Measurements from ENCODE around the gene CRYBA4. TPM values are rescaled to one million over a fixed set of nuclear protein-coding genes. Genes with fewer than 3 reads are reported as not detected.

The CRYBA4 gene
- total RNA-seq, 1 donor from 2014 or later: not detected

DNA sequence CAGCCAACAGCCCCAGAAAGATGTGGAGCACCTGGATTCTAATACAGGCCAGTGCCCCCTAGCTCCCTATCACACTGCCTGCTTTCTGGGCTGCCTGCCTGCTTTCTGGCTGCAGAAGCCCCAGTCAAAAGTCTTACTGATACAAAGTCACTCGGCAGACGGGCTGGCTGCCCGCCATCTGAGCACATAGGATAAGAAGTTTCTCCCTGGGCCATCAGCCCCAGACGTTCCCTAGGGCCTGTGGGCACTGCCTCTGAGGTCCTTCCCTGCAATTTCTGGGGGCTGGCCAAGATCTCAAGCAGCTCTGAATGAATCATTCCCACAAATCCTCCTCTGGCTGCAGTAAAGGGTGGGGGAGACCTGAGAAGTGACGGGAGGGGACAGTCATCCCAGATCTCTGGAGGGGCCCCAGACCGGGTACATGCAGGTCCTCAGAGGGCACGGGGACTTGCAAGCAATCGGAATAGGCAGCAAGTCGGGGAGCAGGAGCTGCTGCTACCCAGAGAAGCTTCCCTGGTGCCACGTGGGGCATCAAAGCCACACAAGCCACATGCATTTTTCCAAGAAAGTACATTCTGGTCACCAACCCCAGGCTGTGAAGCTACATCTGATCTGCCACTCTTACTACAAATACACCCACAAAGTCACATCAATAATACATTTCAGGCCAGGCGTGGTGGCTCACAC, 36.5 kb upstream of the CRYBA4 start:
- intact Hi-C loops (cut with DNase I): no loop called here
- Histone ChIP-seq H3K27me3 (ENCODE audit: low read depth) (no peaks in the 10 kb centered on the region), H3K4me1 (peaks cover 44% of the 10 kb centered on the region), H3K27ac (no peak overlapping the region), H3K36me3 (peaks cover 8% of the 10 kb centered on the region), H3K9me3 (no peaks in the 10 kb centered on the region), H3K4me3 (peak overlapping the region; percentile 12)
- TF ChIP-seq, protein P1, sequence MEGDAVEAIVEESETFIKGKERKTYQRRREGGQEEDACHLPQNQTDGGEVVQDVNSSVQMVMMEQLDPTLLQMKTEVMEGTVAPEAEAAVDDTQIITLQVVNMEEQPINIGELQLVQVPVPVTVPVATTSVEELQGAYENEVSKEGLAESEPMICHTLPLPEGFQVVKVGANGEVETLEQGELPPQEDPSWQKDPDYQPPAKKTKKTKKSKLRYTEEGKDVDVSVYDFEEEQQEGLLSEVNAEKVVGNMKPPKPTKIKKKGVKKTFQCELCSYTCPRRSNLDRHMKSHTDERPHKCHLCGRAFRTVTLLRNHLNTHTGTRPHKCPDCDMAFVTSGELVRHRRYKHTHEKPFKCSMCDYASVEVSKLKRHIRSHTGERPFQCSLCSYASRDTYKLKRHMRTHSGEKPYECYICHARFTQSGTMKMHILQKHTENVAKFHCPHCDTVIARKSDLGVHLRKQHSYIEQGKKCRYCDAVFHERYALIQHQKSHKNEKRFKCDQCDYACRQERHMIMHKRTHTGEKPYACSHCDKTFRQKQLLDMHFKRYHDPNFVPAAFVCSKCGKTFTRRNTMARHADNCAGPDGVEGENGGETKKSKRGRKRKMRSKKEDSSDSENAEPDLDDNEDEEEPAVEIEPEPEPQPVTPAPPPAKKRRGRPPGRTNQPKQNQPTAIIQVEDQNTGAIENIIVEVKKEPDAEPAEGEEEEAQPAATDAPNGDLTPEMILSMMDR (IDR thresholded peaks at IDR 0.05): no peak
- DNase-seq: peak; percentile 66
- ATAC-seq: peak; percentile 10 to 51

DNA sequence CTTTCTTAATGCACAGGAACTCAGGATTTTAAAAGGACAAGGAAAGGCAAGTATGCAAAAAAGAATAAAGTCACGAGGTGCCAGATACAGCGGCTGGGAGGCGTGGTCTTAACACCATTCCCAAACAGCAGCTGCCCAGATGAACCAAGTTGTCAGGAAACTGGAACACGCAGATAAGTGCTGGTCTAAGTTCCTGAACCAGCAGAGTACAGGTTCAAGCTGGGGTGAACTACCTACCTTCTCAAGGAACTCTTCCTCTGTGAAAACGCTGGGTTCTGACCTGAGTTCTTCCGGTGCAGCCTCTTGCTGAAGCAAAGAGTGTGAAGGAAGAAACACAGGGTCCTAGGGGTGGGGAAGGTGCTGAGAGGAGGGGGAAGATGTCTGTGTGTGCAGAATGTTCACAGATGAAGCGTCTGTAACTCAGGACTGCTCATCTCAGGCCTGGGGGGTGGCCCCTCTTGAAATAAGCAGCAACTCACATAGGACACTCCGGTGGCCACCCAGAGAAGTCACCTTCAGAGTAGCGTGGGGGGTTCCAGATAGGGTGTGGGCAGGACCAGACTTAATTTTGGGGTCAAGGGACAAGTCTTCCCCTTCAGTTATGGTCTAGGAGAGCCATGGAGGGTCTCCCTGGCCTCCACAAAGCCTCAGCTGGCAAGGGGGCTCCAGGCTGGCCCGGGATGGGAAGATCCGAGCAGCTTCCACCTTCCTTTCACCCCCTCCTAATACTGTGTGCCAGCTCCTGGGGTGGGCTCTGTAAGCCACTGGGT, 35.0 kb upstream of the CRYBA4 start:
- Histone ChIP-seq H3K36me3 (peaks cover 7% of the 10 kb centered on the region), H3K4me3 (peak overlapping the region; percentile 88), H3K4me1 (peaks cover 50% of the 10 kb centered on the region), H3K9me3 (no peaks in the 10 kb centered on the region), H3K27me3 (ENCODE audit: low read depth) (no peaks in the 10 kb centered on the region), H3K27ac (peak overlapping the region; percentile 58)
- DNase-seq (no peak), ATAC-seq (no peak)
- TF ChIP-seq, protein P1 (IDR thresholded peaks at IDR 0.05): no peak
- intact Hi-C loops (cut with DNase I): no loop called here

DNA sequence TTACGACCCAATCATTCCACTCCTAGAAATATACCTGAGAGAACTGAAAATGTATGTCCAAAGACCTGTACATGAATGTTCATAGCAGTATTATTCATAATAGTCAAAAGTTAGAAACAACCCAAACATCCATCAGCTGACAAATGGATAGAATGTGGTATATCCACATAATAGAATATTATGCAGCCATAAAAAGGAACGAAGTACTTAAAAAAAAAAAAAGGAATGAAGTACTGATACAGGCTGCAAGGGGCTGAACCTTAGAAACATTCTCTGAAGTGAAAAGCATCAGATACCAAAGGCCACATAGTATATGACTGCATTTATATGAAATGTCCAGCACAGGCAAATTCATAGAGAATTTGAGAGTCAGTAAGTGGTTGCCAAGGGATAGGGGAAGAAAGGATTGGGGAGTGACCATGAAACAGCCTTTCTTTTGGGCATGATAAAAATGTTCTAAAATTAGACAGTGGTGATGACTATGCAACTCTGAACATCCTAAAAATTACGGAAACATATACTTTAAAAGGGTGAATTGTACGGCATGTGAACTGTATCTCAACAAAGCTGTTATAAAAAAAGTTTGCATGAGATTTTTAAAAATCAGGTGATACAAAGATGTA, 33.7 kb upstream of the CRYBA4 start:
- DNase-seq (no peak), ATAC-seq (no peak)
- TF ChIP-seq, protein P1 (IDR thresholded peaks at IDR 0.05): no peak
- Histone ChIP-seq H3K9me3 (no peaks in the 10 kb centered on the region), H3K36me3 (no peaks in the 10 kb centered on the region), H3K4me1 (peaks cover 62% of the 10 kb centered on the region), H3K27ac (peak overlapping the region; percentile 91), H3K27me3 (ENCODE audit: low read depth) (no peaks in the 10 kb centered on the region), H3K4me3 (peak overlapping the region; percentile 88)
- intact Hi-C loops (cut with DNase I): no loop called here

DNA sequence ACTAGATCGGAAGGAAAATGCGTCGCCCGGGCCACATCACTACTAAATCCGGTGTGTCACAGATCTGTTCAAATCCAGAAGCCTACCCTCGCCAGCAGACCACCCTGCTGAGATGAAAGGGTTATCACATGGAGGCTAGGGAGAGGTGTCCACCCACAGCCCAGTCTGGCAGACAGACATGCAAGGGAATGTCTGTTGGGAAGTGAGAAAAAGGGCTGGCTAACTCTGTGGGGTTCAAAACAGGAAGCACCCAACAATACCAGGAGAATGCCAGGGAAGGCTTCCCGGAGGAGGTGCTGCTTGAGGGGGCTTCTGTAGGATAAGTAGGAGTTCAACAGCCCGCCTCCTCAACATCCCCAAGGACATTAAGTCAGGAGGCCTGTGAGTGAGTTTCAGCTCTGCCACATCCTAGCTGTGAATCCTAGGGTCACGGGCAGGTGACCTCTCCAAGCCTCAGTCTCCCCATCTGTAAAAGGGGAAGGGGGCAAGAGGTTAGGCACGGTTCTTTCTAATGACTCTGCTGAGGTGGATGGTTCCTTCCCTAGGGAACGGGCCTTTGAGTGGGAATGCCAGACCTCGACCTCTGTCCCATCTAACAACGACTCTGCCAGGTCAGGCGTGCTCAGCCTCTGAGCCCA, 32.9 kb upstream of the CRYBA4 start:
- intact Hi-C loops (cut with DNase I): no loop called here
- no peak for ATAC-seq
- H3K27ac ChIP-seq: peak overlapping the region; percentile 91

More for the DNA sequence above, 32.9 kb upstream of the CRYBA4 start:
- Histone ChIP-seq H3K9me3 (no peaks in the 10 kb centered on the region), H3K36me3 (no peaks in the 10 kb centered on the region), H3K4me3 (peak overlapping the region; percentile 88), H3K27me3 (ENCODE audit: low read depth) (no peaks in the 10 kb centered on the region), H3K4me1 (peaks cover 63% of the 10 kb centered on the region)
- TF ChIP-seq, protein P1 (IDR thresholded peaks at IDR 0.05): no peak
- no peak for DNase-seq
